ENCODE measurements around the gene ANGPTL8. TPM values are rescaled to one million over a fixed set of nuclear protein-coding genes. Genes with fewer than 3 reads are reported as not detected.

ANGPTL8 gene
- total RNA-seq, result not detected

- H3K4me1 ChIP-seq, result peaks cover 0 to 4% of the 10 kb centered on the region in 2 donors
- H3K36me3 ChIP-seq, result peaks cover 16 to 58% of the 10 kb centered on the region in 2 donors
- DNase-seq (ENCODE audit: low spot score in 2 of 2), result no peak
- H3K27ac ChIP-seq, result no peak within 1 kb of the TSS
- no peak within 1 kb of the TSS for H3K4me3 ChIP-seq
- TF ChIP-seq CTCF (IDR thresholded peaks at IDR 0.05), result no peak
- H3K9me3 ChIP-seq, result no peaks in the 10 kb centered on the region
- intact Hi-C loops (cut with DNase I), result no loop called here
- H3K27me3 ChIP-seq, result no peaks in the 10 kb centered on the region
These were observed at the start of gene ANGPTL8 for GRCh38 chr19:11239377-11240000. ANGPTL8 (plus strand) TSS chr19:11239619; CDS start chr19:11239638, 19 bp downstream.

- DNase-seq (ENCODE audit: low spot score in 2 of 2), result no peak
- intact Hi-C loops (cut with DNase I), result no loop called here
- no peaks in the 10 kb centered on the region for H3K9me3 ChIP-seq
- H3K27ac ChIP-seq, result peak overlapping the region; percentile 83 to 85
- peaks cover 35 to 71% of the 10 kb centered on the region in 2 donors for H3K4me1 ChIP-seq
- peaks cover 30 to 63% of the 10 kb centered on the region in 2 donors for H3K36me3 ChIP-seq
- peak overlapping the region; percentile 11 to 27 for H3K4me3 ChIP-seq
- TF ChIP-seq CTCF (IDR thresholded peaks at IDR 0.05), result no peak
- H3K27me3 ChIP-seq, result no peaks in the 10 kb centered on the region
These were observed 48.9 kb upstream of the ANGPTL8 start for GRCh38 chr19:11190501-11190900.

- intact Hi-C loops (cut with DNase I), result no loop called here
- H3K4me1 ChIP-seq, result peaks cover 33 to 63% of the 10 kb centered on the region in 2 donors
- peaks cover 30 to 55% of the 10 kb centered on the region in 2 donors for H3K36me3 ChIP-seq
- no peak for TF ChIP-seq CTCF (IDR thresholded peaks at IDR 0.05)
- peak overlapping the region; percentile 27 to 67 for H3K4me3 ChIP-seq
- peak; percentile 62 to 88 for DNase-seq (ENCODE audit: low spot score in 2 of 2)
- no peaks in the 10 kb centered on the region for H3K27me3 ChIP-seq
- peak overlapping the region; percentile 83 to 85 for H3K27ac ChIP-seq
- no peaks in the 10 kb centered on the region for H3K9me3 ChIP-seq
These were observed 48.1 kb upstream of the ANGPTL8 start for GRCh38 chr19:11191273-11191755.

GRCh38 chr19:11191934-11192333 is 47.5 kb upstream of the ANGPTL8 start:
- H3K4me3 ChIP-seq, result peak overlapping the region; percentile 20 to 67
- no peaks in the 10 kb centered on the region for H3K27me3 ChIP-seq
- no peaks in the 10 kb centered on the region for H3K9me3 ChIP-seq
- DNase-seq (ENCODE audit: low spot score in 2 of 2), result no peak
- H3K4me1 ChIP-seq, result peaks cover 33 to 57% of the 10 kb centered on the region in 2 donors
- peaks cover 30 to 50% of the 10 kb centered on the region in 2 donors for H3K36me3 ChIP-seq
- intact Hi-C loops (cut with DNase I), result no loop called here
- no peak for TF ChIP-seq CTCF (IDR thresholded peaks at IDR 0.05)
- H3K27ac ChIP-seq, result peak overlapping the region in 1 of 2 donors; percentile 83

- Histone ChIP-seq H3K4me1 (peaks cover 33 to 55% of the 10 kb centered on the region in 2 donors), H3K4me3 (peak overlapping the region in 1 of 2 donors; percentile 67), H3K27ac (peak overlapping the region; percentile 83 to 89), H3K27me3 (no peaks in the 10 kb centered on the region), H3K9me3 (no peaks in the 10 kb centered on the region), H3K36me3 (peaks cover 30 to 48% of the 10 kb centered on the region in 2 donors)
- no peak for DNase-seq (ENCODE audit: low spot score in 2 of 2)
- intact Hi-C loops (cut with DNase I), result no loop called here
- TF ChIP-seq CTCF (IDR thresholded peaks at IDR 0.05), result no peak
These were observed 46.2 kb upstream of the ANGPTL8 start for GRCh38 chr19:11192957-11193939.

Data from ascending aorta (tissue), 2 donors.